Measurements from ENCODE around the gene CCDC192. TPM values are rescaled to one million over a fixed set of nuclear protein-coding genes. Genes with fewer than 3 reads are reported as not detected.

CCDC192 gene
- total and polyA plus RNA-seq, 2 donors (not counting 3 experiments of a cell fraction or from before 2014, with no cell fraction given) = not detected

DNA sequence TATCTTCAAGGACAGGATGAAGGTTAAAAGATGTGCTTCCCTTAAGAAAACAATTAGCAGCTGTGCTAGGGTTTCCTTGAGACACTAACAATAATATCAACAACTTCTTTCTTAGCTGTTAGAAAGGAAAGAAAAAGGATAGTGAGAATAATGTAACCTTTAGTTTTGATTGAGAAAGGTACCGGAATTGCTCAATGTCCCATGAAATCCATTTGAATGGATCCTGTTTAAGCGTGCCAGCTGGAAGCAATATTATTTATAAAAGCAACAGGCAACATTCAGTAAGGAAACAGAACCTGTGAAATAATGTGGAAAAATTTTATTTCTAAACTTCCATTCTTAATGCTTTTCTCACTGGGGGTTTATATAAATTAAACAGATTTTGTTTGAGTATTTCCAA is 120.9 kb downstream of the CCDC192 start:
- H3K4me1 ChIP-seq (ENCODE audit: control insufficient read depth, extremely low read depth, insufficient read depth, low read length) = no peaks in the 10 kb centered on the region
- H3K79me2 ChIP-seq (ENCODE audit: control insufficient read depth, insufficient read depth, low read length) = no peaks in the 10 kb centered on the region
- no peaks in the 10 kb centered on the region for H4K20me1 ChIP-seq (replicated peaks; ENCODE audit: control insufficient read depth, extremely low read depth, insufficient read depth, low read length)
- ChIA-PET POLR2A (no interaction called here), CTCF (no interaction called here)
- no peak overlapping the region for H3K4me3 ChIP-seq (replicated peaks in 1 of 3; ENCODE audit: insufficient read depth in 1 of 3, low read depth in 1 of 3, low read length in 3 of 3)
- no peak overlapping the region for H3K27ac ChIP-seq (ENCODE audit: insufficient read depth, low read depth, low read length)
- H3K9me1 ChIP-seq (replicated peaks; ENCODE audit: control insufficient read depth, extremely low read depth, insufficient read depth, low read length) = peaks cover 2% of the 10 kb centered on the region
- no peak for FAIRE-seq
- TF ChIP-seq EZH2 (IDR thresholded peaks at IDR 0.05; ENCODE audit: borderline replicate concordance, low read depth, low read length, severe bottlenecking) = no peak
- no peak for TF ChIP-seq POLR2A (IDR thresholded peaks at IDR 0.05; ENCODE audit: low read depth, low read length)
- H3K9me3 ChIP-seq (replicated peaks; ENCODE audit: control insufficient read depth, insufficient read depth, low read length) = no peaks in the 10 kb centered on the region
- no peak overlapping the region for H3K9ac ChIP-seq (replicated peaks; ENCODE audit: extremely low read depth, insufficient read depth, low read length)
- H3K4me2 ChIP-seq (ENCODE audit: insufficient read depth, low read length) = no peak overlapping the region
- DNase-seq (ENCODE audit: low read depth, low spot score) = no peak
- no TSS peak for BruUV-seq (replicated peaks)
- no peak overlapping the region for H2AFZ ChIP-seq (ENCODE audit: low read depth, low read length)
- intact Hi-C loops (cut with micrococcal nuclease) = no loop called here
- dilution Hi-C loops (cut with MboI; ENCODE audit: extremely low pct_ligation_motif_present, low sequenced_read_pairs) = no loop called here
- no peaks in the 10 kb centered on the region for H3K36me3 ChIP-seq (ENCODE audit: control insufficient read depth in 2 of 2, extremely low read depth in 1 of 2, insufficient read depth in 2 of 2, low read length in 2 of 2)
- H3K27me3 ChIP-seq (ENCODE audit: control insufficient read depth in 2 of 2, insufficient read depth in 2 of 2, low read length in 2 of 2) = no peaks in the 10 kb centered on the region

GRCh38 chr5:127826011-127826410 is 122.8 kb downstream of the CCDC192 start:
- Histone ChIP-seq H4K20me1 (replicated peaks; ENCODE audit: control insufficient read depth, extremely low read depth, insufficient read depth, low read length) (no peaks in the 10 kb centered on the region), H3K9ac (replicated peaks; ENCODE audit: extremely low read depth, insufficient read depth, low read length) (no peak overlapping the region), H3K9me1 (replicated peaks; ENCODE audit: control insufficient read depth, extremely low read depth, insufficient read depth, low read length) (peaks cover 2% of the 10 kb centered on the region), H2AFZ (ENCODE audit: low read depth, low read length) (no peak overlapping the region), H3K79me2 (ENCODE audit: control insufficient read depth, insufficient read depth, low read length) (no peaks in the 10 kb centered on the region), H3K27me3 (ENCODE audit: control insufficient read depth in 2 of 2, insufficient read depth in 2 of 2, low read length in 2 of 2) (no peaks in the 10 kb centered on the region), H3K27ac (ENCODE audit: insufficient read depth, low read depth, low read length) (no peak overlapping the region), H3K4me2 (ENCODE audit: insufficient read depth, low read length) (no peak overlapping the region), H3K4me1 (ENCODE audit: control insufficient read depth, extremely low read depth, insufficient read depth, low read length) (no peaks in the 10 kb centered on the region), H3K36me3 (ENCODE audit: control insufficient read depth in 2 of 2, extremely low read depth in 1 of 2, insufficient read depth in 2 of 2, low read length in 2 of 2) (no peaks in the 10 kb centered on the region), H3K9me3 (replicated peaks; ENCODE audit: control insufficient read depth, insufficient read depth, low read length) (no peaks in the 10 kb centered on the region), H3K4me3 (replicated peaks in 1 of 3; ENCODE audit: insufficient read depth in 1 of 3, low read depth in 1 of 3, low read length in 3 of 3) (no peak overlapping the region)
- intact Hi-C loops (cut with micrococcal nuclease) = no loop called here
- ChIA-PET POLR2A (no interaction called here), CTCF (interaction anchor here (0.9 kb wide), 1 partner anchor 12 kb away, joined by 3 read pairs; no protein-coding TSS in a partner anchor)
- TF ChIP-seq, protein P1, sequence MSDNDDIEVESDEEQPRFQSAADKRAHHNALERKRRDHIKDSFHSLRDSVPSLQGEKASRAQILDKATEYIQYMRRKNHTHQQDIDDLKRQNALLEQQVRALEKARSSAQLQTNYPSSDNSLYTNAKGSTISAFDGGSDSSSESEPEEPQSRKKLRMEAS (IDR thresholded peaks at IDR 0.05; ENCODE audit: insufficient read depth, insufficient read length) = no peak
- no peak for TF ChIP-seq MYC (IDR thresholded peaks at IDR 0.05; ENCODE audit: low read depth, low read length)
- no peak for TF ChIP-seq POLR2A (IDR thresholded peaks at IDR 0.05; ENCODE audit: low read depth, low read length)
- no peak for TF ChIP-seq JUN (IDR thresholded peaks at IDR 0.05; ENCODE audit: borderline replicate concordance, insufficient read depth, insufficient read length, low read depth)
- TF ChIP-seq FOS (IDR thresholded peaks at IDR 0.05; ENCODE audit: borderline replicate concordance, insufficient read depth, low read length) = no peak
- TF ChIP-seq, protein P2, sequence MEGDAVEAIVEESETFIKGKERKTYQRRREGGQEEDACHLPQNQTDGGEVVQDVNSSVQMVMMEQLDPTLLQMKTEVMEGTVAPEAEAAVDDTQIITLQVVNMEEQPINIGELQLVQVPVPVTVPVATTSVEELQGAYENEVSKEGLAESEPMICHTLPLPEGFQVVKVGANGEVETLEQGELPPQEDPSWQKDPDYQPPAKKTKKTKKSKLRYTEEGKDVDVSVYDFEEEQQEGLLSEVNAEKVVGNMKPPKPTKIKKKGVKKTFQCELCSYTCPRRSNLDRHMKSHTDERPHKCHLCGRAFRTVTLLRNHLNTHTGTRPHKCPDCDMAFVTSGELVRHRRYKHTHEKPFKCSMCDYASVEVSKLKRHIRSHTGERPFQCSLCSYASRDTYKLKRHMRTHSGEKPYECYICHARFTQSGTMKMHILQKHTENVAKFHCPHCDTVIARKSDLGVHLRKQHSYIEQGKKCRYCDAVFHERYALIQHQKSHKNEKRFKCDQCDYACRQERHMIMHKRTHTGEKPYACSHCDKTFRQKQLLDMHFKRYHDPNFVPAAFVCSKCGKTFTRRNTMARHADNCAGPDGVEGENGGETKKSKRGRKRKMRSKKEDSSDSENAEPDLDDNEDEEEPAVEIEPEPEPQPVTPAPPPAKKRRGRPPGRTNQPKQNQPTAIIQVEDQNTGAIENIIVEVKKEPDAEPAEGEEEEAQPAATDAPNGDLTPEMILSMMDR (IDR thresholded peaks at IDR 0.05; ENCODE audit: extremely low read depth in 1 of 2, insufficient read depth in 1 of 2, low read depth in 1 of 2, low read length in 2 of 2) = no peak
- dilution Hi-C loops (cut with MboI; ENCODE audit: extremely low pct_ligation_motif_present, low sequenced_read_pairs) = no loop called here
- FAIRE-seq (no peak), DNase-seq (ENCODE audit: low read depth, low spot score) (no peak)
- no TSS peak for BruUV-seq (replicated peaks)

All from endothelial cell of umbilical vein (primary cell).